HL-60 (cell line): Measurements from ENCODE around the gene MACROD2.

Experiments used
- DNase-seq, 2 experiments: peaks; one replicate each; pipeline ENCODE4 v3.0.0-alpha.2; 2010 to 2020; ENCODE audit warnings: low read depth in 1 of 2, low spot score in 1 of 2
- H3K27ac ChIP-seq: fragments of 250-450 bp; sonication (Bioruptor Pico); replicated peaks from 2 replicates; pipeline ENCODE4 v1.5.1; 2020; ENCODE audit warnings: mild to moderate bottlenecking, moderate library complexity
- H3K27me3 ChIP-seq: fragments of 250-450 bp; sonication (Bioruptor Pico); 2 replicates; pipeline ENCODE4 v1.5.1; 2021; ENCODE audit warnings: mild to moderate bottlenecking, moderate library complexity; ENCODE audit not compliant: insufficient read depth, poor library complexity, severe bottlenecking
- H3K4me3 ChIP-seq: replicated peaks from 2 replicates; pipeline ENCODE4 v1.5.1; 2011; ENCODE audit warnings: mild to moderate bottlenecking, control low read depth, low read length; ENCODE audit not compliant: insufficient read depth
- GABPA ChIP-seq: IDR thresholded peaks from 2 replicates; pipeline ENCODE4 v1.6.1; 2012; ENCODE audit warnings: low read depth
- POLR2AphosphoS5 ChIP-seq: IDR thresholded peaks from 2 replicates; pipeline ENCODE4 v1.6.1; 2012; ENCODE audit warnings: low read depth
- REST ChIP-seq: IDR thresholded peaks from 2 replicates; pipeline ENCODE4 v1.6.1; 2012; ENCODE audit warnings: low read depth; ENCODE audit not compliant: insufficient replicate concordance
- SPI1 ChIP-seq: IDR thresholded peaks from 2 replicates; pipeline ENCODE4 v1.6.1; 2012; ENCODE audit warnings: low read depth, mild to moderate bottlenecking, borderline replicate concordance
- TF ChIP-seq, protein P1 (sequence below): IDR thresholded peaks from one replicate; pipeline ENCODE4 v1.5.1; 2011; ENCODE audit warnings: low read length, control low read depth, inconsistent platforms; ENCODE audit not compliant: insufficient read depth

The MACROD2 gene

GRCh38 chr20:14055127-14055742 is 59.9 kb downstream of the MACROD2 start:
- H3K4me3 ChIP-seq, result no peak overlapping the region
- TF ChIP-seq REST (no peak), SPI1 (no peak), POLR2AphosphoS5 (no peak), GABPA (no peak)
- TF ChIP-seq, protein P1, sequence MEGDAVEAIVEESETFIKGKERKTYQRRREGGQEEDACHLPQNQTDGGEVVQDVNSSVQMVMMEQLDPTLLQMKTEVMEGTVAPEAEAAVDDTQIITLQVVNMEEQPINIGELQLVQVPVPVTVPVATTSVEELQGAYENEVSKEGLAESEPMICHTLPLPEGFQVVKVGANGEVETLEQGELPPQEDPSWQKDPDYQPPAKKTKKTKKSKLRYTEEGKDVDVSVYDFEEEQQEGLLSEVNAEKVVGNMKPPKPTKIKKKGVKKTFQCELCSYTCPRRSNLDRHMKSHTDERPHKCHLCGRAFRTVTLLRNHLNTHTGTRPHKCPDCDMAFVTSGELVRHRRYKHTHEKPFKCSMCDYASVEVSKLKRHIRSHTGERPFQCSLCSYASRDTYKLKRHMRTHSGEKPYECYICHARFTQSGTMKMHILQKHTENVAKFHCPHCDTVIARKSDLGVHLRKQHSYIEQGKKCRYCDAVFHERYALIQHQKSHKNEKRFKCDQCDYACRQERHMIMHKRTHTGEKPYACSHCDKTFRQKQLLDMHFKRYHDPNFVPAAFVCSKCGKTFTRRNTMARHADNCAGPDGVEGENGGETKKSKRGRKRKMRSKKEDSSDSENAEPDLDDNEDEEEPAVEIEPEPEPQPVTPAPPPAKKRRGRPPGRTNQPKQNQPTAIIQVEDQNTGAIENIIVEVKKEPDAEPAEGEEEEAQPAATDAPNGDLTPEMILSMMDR, result no peak
- DNase-seq, result peak; percentile 14 to 50
- no peaks in the 10 kb centered on the region for H3K27me3 ChIP-seq
- no peak overlapping the region for H3K27ac ChIP-seq

DNA sequence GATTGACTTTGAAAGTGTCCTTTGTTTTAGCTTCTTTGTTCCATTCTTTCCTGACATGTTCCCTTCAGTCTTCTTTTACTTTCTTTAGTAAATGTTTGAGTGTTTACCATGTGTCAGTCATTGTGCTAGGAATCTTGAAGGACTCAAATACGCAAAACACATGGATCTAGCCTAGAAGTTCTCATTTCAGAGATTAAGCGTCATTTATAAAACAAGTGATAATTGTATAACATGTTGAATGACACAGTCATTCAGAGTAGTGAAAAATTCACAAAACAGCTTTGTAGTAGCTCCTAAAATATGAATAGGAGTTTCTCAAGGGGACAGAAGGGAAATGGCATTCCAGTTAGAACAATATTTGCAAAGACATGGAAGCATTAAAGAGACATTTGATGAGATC is 66.9 kb downstream of the MACROD2 start:
- H3K27ac ChIP-seq, result no peak overlapping the region
- no peaks in the 10 kb centered on the region for H3K27me3 ChIP-seq
- TF ChIP-seq SPI1 (no peak), REST (no peak), POLR2AphosphoS5 (no peak), GABPA (no peak)
- TF ChIP-seq, protein P1, result no peak
- no peak overlapping the region for H3K4me3 ChIP-seq
- DNase-seq, result no peak

DNA sequence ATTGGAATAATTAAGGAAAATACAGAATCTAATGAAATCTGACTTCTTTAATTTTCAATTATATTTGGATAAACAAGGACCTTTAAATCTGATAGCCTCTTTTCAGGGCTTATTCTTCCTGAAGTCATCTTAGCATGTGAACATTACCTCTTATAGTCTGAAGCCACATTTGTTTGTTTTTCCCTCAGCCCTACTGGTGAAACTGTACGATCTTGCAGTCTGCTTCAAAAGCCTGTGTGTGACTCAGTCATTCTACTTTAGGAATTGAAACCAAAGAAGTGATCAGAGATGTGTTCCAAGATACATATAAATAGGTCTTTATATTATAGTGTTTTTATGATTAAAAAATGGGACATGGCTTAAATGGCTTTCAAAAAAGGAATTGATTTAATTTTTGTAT is 67.5 kb downstream of the MACROD2 start:
- TF ChIP-seq POLR2AphosphoS5 (no peak), GABPA (no peak), SPI1 (no peak)
- TF ChIP-seq, protein P1, result no peak
- no peak overlapping the region for H3K4me3 ChIP-seq
- H3K27ac ChIP-seq, result no peak overlapping the region
- DNase-seq, result no peak
- H3K27me3 ChIP-seq, result no peaks in the 10 kb centered on the region

DNA sequence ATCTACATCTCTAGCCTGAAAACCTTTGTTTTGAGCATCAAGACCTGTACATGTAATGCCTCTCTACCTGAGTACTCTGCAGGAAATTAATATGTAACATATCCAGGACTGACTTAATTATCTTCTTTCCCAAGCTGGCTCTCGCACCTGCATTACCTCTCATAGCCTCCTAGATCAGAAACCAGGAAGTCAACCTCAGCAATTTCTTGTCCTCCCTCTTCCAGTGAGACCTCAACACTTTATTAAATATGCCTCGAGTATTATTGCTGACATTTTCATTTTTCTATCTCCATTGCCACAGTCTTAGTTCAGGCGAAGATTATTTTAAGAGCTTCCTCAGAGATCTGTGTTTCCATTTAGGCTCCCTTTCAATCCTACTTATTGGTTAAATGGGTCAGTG is 69.0 kb downstream of the MACROD2 start:
- Histone ChIP-seq H3K27me3 (no peaks in the 10 kb centered on the region), H3K27ac (no peak overlapping the region), H3K4me3 (no peak overlapping the region)
- TF ChIP-seq, protein P1, result no peak
- no peak for TF ChIP-seq POLR2AphosphoS5
- TF ChIP-seq SPI1, result no peak
- TF ChIP-seq GABPA, result no peak
- no peak for TF ChIP-seq REST
- DNase-seq, result no peak
